Activated effector memory CD4-positive, alpha-beta T cell treated with Interleukin-2 at 50 U/mL for 16 hours (primary cell): ENCODE results near the gene MICAL2.

Source experiments
- DNase-seq: peaks from one replicate; pipeline ENCODE4 v3.0.0-alpha.2; 2020

MICAL2 gene

DNA sequence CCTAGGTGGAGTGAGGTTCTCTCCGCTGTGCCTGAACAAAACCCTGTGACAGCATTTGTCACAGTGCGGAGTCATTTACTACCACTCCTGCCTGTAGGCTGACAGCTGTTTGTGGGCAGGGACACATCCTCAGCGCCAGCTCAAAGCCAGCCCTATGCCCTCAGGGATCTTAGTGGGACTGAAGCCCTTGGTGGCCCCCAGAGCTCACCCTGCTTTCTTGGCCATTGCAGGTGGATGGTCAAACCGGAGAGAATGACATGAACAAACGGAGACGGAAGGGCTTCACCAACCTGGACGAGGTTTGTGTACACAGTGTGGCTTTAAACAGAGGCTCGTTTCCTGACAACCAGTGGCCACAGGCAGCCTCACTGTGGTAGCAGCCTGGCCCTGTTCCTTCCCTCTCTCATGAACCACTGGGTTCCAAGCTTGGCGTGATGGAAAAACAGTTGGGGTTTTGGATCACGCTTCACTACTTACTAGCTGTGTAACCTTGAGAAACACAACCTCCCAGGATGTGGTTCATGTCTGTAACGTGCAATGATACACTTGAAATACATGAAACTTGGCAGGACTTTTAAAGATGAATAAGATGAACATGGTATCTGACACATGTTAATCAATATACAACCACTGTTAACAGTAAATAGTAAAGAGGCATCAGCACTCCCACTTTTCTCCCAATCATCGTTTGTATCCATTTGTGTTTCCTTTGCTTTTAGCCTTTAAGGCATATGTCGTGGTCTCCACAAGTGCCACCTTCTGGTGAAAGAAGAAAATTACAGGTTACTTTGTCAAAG lies 125.8 kb downstream of the MICAL2 start:
- peak; percentile 16 for DNase-seq

DNA sequence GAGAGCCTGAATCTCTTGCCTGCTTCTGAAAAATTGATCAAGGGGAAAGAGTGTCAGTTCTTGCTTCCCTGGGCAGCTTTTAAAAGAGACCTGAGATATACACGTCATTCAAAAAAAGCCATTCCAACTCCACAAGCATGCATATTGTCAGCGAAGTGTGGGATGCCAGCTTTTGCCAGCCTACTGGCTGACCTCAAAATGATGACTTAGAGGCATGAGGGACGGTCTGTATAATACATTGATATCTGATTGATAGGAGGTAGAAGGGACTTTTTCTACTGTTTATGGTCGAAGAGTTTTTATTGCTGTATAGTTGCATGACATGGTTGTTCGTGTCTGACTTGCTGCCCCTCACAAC lies 126.3 kb downstream of the MICAL2 start:
- DNase-seq, result no peak

DNA sequence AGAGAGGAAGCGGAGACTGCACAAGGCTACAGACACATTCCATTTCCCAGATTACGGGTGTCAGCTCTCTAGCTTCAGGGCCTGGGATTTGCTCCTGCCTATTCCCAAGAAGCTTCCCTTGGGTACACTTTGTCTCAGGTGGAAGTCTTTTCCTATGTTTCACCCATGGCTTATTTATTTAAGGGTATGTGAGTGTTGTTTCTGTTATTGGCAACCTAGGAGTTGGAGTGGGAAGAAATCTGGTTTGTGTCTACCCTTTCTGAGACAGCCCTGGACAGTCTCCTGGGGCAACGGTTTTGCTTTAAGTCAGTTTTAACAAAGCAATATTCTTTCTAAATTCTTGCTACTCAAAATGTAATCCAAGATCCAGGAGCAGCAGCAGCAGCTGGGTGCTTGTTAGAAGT lies 127.0 kb downstream of the MICAL2 start:
- no peak for DNase-seq

DNA sequence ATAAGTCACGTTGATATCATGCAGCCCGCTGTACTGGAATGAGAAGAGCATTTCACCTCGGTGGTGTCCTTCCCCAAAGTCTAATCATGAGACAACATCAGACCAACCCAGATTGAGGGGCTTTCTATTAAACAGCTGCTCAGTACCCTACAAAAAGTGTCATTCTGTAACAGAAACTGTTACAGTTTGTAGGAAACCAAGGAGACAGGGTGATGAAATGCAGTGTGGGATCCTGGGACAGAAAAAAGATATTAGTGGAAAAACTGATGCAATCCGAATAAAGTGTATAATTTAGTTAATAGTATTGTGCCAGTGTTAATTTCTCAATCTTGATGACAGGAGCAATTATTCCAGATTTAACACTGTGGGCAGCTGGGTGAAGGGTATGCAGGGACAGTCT lies 128.0 kb downstream of the MICAL2 start:
- no peak for DNase-seq

DNA sequence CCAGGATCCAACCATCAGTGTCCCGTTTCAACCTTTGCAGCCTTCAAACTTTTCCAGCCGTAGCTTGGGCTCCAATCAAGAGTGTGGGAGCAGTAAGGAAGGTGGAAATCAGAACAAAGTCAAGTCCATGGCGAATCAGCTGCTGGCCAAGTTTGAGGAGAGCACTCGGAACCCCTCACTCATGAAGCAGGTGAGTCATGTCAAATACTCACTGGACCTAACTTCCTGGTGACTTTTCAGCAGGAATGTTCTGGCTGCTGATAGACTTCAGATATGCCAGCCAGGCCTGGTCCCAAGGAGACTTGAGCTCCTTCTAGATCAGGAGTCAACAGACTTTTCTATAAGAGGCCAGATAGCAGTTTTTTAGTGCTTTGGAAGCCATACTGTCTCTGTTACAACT lies 129.0 kb downstream of the MICAL2 start:
- DNase-seq, result no peak

DNA sequence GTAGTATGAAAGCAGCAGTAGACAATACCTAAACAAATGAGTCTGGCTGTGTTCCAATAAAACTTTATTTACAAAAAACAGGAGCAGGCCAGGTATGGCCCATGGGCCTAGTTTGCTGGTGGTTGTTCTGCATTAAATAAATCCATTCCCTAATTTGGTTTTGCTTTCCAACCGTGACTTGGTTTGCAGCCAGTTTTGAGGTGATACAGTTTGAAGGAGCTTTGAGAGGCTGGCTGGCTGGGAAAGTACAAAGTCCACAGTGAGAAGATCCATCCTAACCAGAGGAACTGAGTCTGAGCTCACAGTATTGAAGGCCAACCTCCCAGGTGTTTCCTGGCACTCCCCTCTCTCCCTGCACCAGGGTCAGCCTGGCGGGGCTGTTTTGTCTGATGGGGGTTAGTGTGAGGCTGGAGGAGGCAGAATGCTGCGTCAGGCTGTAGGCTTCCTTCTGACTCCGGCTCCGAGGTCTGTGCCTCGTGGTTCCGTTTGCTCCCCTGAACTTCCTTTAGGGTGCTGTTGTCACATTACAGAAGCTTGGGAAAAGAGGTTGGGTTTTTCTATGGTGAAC lies 129.5 kb downstream of the MICAL2 start:
- DNase-seq, result no peak

DNA sequence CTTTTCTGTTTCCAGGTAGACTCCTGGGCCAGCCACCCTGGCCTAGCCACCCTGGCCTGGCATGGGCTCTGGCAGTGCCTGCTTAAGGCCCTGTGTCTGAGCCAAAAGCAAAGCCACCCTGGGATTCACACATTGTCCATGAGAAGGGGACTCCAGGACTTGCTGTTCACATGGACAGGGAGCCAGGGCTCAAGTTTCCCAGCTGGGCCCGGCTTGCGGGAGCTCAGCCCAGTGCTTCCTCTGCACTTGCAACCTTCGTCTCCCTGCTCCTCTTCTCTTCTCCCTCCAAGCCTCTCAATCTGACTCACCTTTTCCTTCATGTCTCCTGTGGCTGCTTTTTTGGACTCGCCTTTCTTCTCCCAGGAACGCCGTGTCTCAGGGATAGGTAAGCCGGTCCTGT lies 130.3 kb downstream of the MICAL2 start:
- no peak for DNase-seq

DNA sequence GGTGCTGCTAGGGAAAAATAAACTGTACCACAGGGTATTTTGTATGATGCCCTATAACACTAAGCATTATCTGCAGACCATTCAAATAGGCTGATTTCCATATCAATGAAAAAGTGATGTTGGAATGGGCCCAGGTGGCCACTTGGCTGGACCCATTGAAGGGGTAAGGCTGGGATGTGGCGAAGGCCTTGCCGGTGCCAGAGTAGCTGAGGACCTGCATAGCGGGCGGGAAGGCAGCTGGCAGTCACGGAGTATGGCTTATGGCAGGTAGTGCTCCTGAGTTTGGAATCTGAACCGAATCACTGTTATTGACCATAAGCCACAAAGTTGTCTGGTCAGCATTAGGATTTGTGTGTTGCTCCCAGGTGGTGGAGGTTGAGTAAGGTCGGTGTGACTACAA lies 131.0 kb downstream of the MICAL2 start:
- no peak for DNase-seq

DNA sequence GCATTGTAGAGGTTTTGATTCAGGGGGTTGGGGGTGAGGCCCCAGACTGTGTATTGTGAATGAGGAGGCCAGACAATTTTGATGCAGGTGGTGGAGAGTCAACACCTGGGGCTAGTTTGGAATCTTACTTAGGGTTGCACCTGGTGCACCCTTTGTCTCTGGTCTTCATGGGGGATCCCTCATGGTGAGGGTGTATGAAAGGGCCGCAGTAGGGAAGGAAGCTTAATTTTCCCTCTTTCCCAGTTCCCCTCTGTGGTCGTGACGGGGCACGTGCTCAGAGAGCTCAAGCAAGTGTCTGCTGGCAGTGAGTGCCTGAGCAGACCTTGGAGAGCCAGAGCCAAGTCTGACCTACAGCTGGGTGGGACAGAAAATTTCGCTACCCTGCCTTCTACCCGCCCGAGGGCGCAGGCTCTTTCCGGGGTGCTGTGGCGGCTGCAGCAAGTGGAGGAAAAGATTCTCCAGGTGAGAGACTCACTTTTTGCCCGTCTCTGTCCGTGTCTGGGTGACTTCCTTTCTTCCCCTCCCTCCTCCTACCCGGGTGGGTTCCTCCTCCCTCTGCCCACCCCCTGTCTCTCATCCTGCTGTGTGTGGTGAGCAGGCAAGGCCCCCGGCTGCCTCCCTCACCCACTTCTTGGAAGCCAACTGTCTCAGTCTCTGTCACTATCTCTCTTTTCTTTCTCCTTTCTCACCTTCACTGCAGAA lies 131.7 kb downstream of the MICAL2 start:
- DNase-seq, result no peak

DNA sequence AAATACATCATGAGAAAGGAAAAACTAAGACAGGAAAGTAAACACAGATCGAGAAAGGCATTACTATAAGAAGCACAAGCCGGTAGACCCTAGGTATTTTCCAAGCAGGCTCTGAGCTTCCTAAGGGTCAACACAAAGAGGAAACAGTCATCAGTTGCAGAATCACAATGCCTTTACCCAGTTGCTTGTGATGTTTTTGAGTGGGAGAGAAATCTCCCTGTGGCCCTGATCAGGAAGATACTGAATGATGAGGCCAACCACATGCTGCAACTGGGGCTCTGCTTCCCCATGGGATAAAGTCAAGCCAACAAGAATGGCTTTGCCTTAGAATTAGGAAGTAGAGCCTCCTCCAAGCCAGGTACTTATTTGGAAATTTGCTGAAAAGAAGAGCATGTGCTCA lies 132.6 kb downstream of the MICAL2 start:
- DNase-seq, result no peak

DNA sequence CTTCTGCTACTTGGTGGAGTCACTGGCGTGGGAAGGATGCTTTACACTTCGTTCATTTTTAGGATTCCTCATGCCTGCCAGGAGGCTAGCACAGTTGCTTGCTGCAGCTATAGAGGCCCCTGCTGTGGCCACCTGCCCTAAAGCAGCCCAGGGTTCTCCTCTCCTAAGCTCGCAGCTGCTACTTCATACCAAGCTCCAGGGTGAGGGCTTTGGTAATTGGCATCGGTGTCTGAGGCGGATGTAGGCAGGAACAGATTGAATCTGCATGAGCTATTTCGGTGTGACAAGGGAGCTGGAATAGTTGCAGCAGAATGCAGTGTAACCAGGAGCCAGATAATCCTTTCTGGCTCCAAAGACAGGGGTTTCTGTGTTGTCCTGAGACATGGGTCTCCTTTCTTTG lies 133.1 kb downstream of the MICAL2 start:
- no peak for DNase-seq

DNA sequence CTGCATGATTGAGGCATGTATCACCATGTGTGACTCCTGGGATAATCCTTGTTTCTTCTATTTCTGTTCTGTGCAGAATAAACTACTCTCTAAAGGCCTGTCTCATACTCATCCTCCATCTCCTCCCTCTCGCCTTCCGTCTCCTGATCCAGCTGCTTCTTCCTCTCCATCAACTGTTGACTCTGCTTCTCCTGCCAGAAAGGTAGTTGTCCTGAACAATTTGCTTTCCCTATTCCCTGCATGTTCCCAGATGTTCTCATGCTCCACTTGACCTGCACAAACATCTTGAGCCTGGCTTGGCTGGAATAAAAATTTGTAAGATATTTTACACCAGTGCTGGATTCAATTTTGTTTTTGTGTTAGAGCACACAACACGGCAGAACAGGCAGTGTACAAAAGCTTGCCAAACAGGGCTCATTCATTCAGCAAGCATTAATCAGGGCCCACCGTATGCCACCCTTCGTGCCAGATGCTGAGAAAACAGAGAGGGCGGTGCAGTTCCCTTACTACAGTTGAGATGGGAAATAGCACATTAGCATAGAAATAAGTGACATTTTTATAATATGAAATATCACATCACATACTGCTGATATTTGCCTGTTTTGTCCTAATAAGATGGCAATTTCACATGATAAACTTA lies 133.6 kb downstream of the MICAL2 start:
- no peak for DNase-seq

DNA sequence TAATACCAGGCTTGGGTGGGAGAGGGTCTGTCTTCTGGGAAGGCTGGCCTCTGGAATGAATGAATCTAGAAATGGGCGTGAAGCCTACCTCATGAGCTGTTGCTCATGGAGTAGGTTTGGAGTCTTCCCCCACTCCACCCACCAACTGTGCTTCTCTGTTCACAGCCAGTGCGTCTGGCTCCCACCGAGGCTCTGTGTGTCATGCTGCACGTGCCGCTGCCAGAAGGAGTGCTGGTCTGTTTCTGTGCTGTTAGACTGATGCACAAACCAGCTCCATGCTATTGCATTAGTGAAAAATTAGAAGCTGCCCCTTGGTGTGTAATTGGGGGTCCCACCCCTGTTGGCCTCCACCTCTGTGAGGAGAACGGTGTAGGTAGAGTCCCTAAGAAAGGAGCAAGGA lies 134.7 kb downstream of the MICAL2 start:
- no peak for DNase-seq

DNA sequence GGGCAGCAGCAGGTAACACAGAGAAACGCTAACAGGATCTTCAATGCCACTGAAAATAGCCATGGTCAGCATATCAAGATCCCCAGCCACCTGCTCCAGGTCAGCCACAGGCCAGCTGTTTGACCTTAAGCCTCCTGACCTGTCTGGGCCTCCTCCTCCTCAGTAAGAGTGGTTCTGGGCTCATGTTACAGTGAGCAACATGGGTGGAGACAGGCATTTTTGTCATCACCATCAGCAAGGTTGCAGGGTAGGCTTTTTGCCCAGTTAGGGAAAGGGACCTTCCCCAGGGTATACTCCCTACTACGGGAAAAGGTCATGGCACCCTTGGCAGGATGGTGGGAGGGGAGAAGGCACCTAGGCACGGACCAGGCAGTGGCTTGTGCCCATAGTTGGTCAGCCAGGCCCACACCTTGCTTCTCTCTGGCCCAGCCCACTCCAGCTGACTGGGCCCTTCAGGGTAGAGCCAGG lies 135.2 kb downstream of the MICAL2 start:
- no peak for DNase-seq

DNA sequence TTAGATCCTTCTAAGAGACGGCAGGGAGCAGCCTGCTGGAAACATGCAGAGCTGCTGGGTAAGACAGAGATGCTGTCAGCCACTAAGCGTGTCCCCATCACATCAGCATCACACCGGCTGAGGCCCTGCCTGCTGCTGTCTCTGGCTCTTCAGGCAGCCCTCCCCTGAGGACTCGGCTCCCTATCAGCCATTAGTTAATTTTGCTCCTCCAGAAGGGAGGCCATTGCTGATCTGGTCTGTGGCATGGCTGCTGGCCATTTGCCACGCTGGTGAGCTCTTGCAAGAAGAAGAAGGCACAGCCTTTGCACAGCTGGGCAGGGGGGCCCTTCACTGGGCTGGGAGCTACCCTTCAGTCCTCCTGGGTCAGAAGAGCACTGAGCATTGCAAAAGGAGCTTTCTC lies 135.8 kb downstream of the MICAL2 start:
- DNase-seq, result no peak

DNA sequence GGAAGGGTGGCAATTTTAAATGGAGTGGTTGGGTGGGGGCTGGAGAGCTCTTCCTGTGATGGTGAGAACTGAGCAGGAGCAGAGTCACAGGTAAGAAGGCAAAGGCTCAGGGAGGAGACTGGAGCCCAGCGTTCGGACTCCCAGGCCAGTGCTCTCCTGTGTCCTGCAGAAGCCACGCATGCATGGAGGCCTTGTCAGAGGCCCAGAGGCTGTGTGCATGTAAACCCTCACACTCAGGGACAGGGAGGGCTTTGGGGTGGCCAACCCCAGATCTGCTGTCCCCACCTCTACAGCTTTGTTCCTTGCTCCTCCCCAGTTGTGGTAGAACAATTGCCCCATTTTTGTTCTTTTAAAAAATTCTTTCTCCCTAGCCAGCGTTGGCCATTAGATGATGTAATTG lies 136.6 kb downstream of the MICAL2 start:
- no peak for DNase-seq

DNA sequence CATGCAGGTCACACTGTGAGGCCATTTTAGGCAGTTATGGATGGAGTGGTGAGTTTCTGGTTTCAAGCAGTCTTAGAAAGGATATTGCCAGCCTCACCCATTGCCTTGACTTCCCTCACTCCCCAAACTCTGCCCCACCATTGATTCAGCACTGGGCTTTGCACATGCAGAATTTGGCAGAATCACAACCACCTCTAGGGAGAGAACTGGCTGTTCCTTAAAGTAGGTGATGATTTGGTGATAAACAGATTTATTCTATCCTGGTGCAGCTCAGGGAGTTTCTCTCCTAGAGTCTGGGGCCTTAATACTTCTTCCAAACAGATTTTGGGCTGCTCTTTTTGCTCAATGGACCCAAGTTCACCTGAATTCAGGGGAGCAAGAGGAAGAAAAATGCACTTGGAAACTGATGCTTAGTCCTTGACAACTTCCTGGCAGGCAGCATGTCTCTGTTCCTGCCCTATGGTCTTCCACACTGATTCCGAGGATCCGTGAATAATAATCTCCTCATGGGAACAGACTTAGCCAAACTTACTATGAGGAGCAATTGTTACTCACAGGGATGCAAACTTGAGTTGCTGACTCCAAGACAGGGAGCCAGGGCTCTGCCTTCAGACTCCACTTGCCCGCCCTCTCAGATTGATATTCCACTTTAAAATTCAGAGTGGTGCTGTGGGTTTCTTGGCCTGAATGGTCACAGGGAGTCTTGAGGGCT lies 137.3 kb downstream of the MICAL2 start:
- DNase-seq, result no peak

DNA sequence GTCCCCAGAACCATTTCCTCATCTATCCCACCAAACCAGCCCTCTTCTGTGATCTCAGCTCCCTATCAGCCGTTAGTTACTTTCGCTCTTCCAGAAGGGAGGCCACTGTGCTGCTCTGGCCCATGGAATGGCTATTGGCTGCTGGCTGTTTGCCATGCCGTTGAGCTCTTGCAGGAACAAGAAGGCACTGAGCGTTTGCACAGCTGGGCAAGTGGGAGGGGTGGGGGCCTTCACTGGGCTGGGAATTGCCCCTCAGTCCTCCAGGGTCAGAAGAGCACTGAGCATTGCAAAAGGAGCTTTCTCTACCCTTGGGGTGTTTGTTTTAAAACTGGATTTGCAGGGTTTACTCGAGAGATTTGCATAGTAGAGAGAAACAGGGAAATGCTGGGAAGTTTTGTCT lies 137.9 kb downstream of the MICAL2 start:
- no peak for DNase-seq

DNA sequence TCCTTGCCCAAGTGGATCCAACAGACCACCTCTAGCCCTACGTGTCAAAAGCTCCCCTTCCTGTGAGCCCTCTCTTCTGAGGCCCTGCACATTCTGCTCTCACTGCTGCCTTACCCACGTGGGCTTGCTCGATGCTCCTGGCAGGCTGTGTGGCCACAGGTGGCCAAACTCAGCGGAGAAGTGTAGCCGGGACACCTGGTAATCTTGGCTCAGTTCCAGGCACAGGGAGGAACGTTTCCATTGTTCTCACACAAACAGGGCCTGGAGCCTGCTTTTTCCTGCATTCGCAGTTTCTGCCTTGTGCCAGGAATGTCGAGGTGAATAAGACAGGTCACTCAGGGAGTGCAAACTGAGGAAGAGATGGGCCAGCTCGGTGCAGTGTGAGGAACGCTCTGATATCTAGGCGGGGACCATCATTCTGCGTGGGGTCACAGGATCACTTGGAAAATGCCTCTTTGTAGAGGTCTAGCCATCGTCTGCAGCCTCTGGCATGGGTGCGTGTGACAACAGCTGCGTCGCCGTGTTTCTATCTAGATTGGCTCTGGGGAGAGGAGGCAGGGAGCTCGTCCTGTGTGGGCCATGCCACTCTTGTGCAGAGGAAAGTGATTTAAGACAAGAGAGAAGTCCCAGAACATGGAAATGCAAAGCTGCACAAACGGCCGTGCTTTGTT lies 139.3 kb downstream of the MICAL2 start:
- no peak for DNase-seq

DNA sequence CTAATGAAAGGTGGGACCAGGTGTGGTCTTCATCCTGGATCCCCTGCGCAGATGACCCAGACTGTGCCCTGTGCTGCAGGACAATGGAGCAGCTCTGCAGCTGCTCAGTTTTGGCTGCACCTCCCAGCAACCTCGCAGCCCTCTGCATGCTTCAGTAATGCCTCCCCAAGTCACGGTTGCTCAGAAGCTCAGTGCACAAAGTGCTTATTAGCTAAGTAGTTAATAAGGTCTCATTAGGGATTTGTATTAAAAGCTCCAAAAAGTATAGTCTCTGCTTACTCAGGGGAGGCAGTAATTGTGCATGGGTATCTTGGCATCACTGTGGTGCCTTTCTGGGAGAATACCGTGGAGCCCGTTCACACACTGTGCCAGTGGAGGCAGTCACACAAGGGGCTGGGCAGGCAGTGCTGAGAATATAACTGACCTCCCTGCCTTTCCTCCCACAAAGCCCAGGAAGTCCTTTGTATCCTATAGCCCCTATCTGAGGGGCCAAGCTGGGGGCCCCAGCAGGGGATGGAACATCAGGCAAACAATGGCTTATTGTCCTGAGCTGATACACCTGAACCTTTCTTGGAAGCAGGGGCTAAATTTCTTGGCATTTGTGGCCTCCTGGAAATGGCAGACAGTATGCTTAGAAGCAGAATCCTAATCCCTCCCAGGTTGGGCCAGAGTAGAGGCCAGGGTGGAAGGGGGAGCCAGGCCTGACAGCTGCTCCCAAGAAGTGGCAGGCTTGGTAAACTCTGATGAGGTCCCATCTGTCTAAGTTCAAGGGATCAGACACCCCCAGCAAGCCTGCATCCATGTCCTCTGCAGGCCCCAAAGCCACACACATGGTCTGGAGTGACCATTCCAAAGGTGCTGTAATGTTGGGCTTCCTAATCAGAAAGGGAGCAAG lies 141.5 kb downstream of the MICAL2 start:
- DNase-seq, result no peak

DNA sequence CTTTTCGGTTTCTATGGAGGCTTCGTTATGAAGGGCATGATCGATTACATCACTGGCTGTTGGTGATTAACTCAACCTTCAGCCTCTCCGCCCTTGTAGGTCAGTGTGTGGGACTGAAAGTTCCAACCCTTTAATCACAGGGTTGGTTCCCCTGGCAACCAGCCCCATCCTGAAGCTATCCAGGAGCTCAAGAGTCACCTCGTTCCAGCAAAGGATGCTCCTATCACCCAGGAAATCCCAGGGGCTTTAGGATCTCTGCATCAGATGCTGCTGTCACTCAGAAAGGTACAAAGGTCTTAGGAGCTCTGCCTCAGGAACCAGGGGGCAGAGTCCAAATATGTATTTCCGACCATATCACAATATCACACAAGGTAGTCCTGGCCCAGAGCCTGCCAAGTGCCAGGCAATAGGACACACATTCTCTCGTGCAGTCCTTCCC lies 143.5 kb downstream of the MICAL2 start:
- DNase-seq, result no peak
